Endothelial cell of umbilical vein (primary cell): ENCODE measurements around the gene FHOD3. TPM values are rescaled to one million over a fixed set of nuclear protein-coding genes. Genes with fewer than 3 reads are reported as not detected.

ENCODE experiments used
- BruUV-seq: library from RNA; stranded (reverse); fragments of 400-500 nt; replicated peaks from 2 replicates; lab custom pipeline; 2021; lab: Mats Ljungman, UMichigan
- CTCF ChIA-PET: fragments of 300-600, 350-600 bp; sonication (Branson Sonifier 250); formaldehyde crosslinking; loops from one replicate; lab custom pipeline; 2021; ENCODE audit warnings: antibody characterized with exemption, inconsistent platforms; lab: Charles Lee
- POLR2A ChIA-PET: fragments of 300-600, 350-600 bp; sonication (Branson Sonifier 250); formaldehyde crosslinking; loops from one replicate; lab custom pipeline; 2021; ENCODE audit warnings: antibody characterized with exemption, inconsistent platforms; lab: Charles Lee
- DNase-seq: peaks from one replicate; pipeline ENCODE4 v3.0.0-alpha.2; 2011; ENCODE audit warnings: low read depth, low spot score
- FAIRE-seq: peaks from 2 replicates; lab custom pipeline; 2011; peaks lifted over from hg19 to GRCh38; lab: Jason Lieb, UNC
- H2AFZ ChIP-seq: 2 replicates; pipeline ENCODE4 v1.6.0; 2012; ENCODE audit warnings: low read depth, low read length, control low read depth, inconsistent platforms
- H3K27ac ChIP-seq: 2 replicates; pipeline ENCODE4 v1.5.1; 2011; ENCODE audit warnings: low read depth, mild to moderate bottlenecking, control low read depth, low read length, moderate library complexity; ENCODE audit not compliant: insufficient read depth
- H3K27me3 ChIP-seq, 2 experiments: 2 replicates each; pipeline versions ENCODE4 v1.6.0 to v1.6.1; 2011; ENCODE audit warnings: low read length in 2 of 2, mixed read lengths in 1 of 2; ENCODE audit not compliant: control insufficient read depth in 2 of 2, insufficient read depth in 2 of 2
- H3K36me3 ChIP-seq, 2 experiments: 2 replicates in 1 of 2; 3 replicates in 1 of 2; pipeline ENCODE4 v1.5.1; 2011; ENCODE audit warnings: low read length in 2 of 2, mild to moderate bottlenecking in 1 of 2, moderate library complexity in 1 of 2; ENCODE audit not compliant: control insufficient read depth in 2 of 2, insufficient read depth in 2 of 2; ENCODE audit errors: extremely low read depth in 1 of 2
- H3K4me1 ChIP-seq: 3 replicates; pipeline ENCODE4 v1.5.1; 2011; ENCODE audit warnings: mild to moderate bottlenecking, low read length; ENCODE audit not compliant: control insufficient read depth, insufficient read depth; ENCODE audit errors: extremely low read depth
- H3K4me2 ChIP-seq: 2 replicates; pipeline ENCODE4 v1.6.1; 2011; ENCODE audit warnings: low read length, control low read depth, mixed read lengths; ENCODE audit not compliant: insufficient read depth
- H3K4me3 ChIP-seq, 3 experiments: fragments of 200-600 bp in 1 of 3; sonication (generic), shearing (Covaris generic) in 1 of 3; replicated peaks in 1 of 3; 2 replicates each; pipeline ENCODE4 v1.5.1; 2011 to 2016; ENCODE audit warnings: control low read depth in 3 of 3, low read length in 3 of 3, mild to moderate bottlenecking in 2 of 3, inconsistent platforms in 1 of 3, low read depth in 1 of 3, moderate library complexity in 1 of 3; ENCODE audit not compliant: insufficient read depth in 1 of 3
- H3K79me2 ChIP-seq: 2 replicates; pipeline ENCODE4 v1.6.0; 2012; ENCODE audit warnings: low read length, inconsistent platforms; ENCODE audit not compliant: control insufficient read depth, insufficient read depth
- H3K9ac ChIP-seq: replicated peaks from 2 replicates; pipeline ENCODE3; 2011; ENCODE audit warnings: low read length, control low read depth; ENCODE audit not compliant: insufficient read depth; ENCODE audit errors: extremely low read depth
- H3K9me1 ChIP-seq: replicated peaks from 3 replicates; pipeline ENCODE4 v1.6.0; 2011; ENCODE audit warnings: mild to moderate bottlenecking, low read length; ENCODE audit not compliant: control insufficient read depth, insufficient read depth; ENCODE audit errors: extremely low read depth
- H3K9me3 ChIP-seq: replicated peaks from 2 replicates; pipeline ENCODE4 v1.5.1; 2012; ENCODE audit warnings: low read length, inconsistent platforms; ENCODE audit not compliant: control insufficient read depth, insufficient read depth
- H4K20me1 ChIP-seq: replicated peaks from 2 replicates; pipeline ENCODE3; 2011; ENCODE audit warnings: mild to moderate bottlenecking, low read length; ENCODE audit not compliant: control insufficient read depth, insufficient read depth; ENCODE audit errors: extremely low read depth
- EZH2 ChIP-seq: IDR thresholded peaks from 2 replicates; pipeline ENCODE4 v1.6.1; 2012; ENCODE audit warnings: borderline replicate concordance, low read depth, mild to moderate bottlenecking, moderate library complexity, low read length, inconsistent platforms; ENCODE audit not compliant: severe bottlenecking
- FOS ChIP-seq: IDR thresholded peaks from 2 replicates; pipeline ENCODE4 v1.6.1; 2011; ENCODE audit warnings: mild to moderate bottlenecking, low read length, moderate library complexity, borderline replicate concordance; ENCODE audit not compliant: insufficient read depth
- GATA2 ChIP-seq: IDR thresholded peaks from 2 replicates; pipeline ENCODE4 v1.7.0; 2011; ENCODE audit warnings: low read depth, mild to moderate bottlenecking, moderate library complexity, mixed read lengths, low read length; ENCODE audit not compliant: insufficient read length, insufficient read depth
- JUN ChIP-seq: IDR thresholded peaks from 2 replicates; pipeline ENCODE4 v1.6.1; 2011; ENCODE audit warnings: borderline replicate concordance, low read depth; ENCODE audit not compliant: insufficient read length, insufficient read depth
- MYC ChIP-seq: IDR thresholded peaks from one replicate; pipeline ENCODE4 v1.6.1; 2011; ENCODE audit warnings: mild to moderate bottlenecking, low read depth, low read length
- POLR2A ChIP-seq: IDR thresholded peaks from 2 replicates; pipeline ENCODE4 v1.6.1; 2012; ENCODE audit warnings: low read depth, mild to moderate bottlenecking, control low read depth, low read length
- POLR2AphosphoS5 ChIP-seq: IDR thresholded peaks from 2 replicates; pipeline ENCODE4 v1.6.1; 2012; ENCODE audit warnings: low read depth, mild to moderate bottlenecking, control low read depth, low read length, moderate library complexity; ENCODE audit not compliant: insufficient read depth
- dilution Hi-C: fragments of 300-500 bp; cut with MboI; formaldehyde crosslinking; loops from one replicate; pipeline ENCODE4 v1.15.0; 2019; ENCODE audit warnings: low sequenced_read_pairs; ENCODE audit not compliant: extremely low pct_ligation_motif_present
- intact Hi-C: fragments of 100-400 bp; cut with micrococcal nuclease; formaldehyde crosslinking; loops from one replicate; pipeline ENCODE4 v1.10.0; 2022
- polyA plus RNA-seq, 4 experiments: library from polyadenylated mRNA; depleted of rRNA in 3 of 4; stranded (reverse) in 3 of 4; unstranded in 1 of 4; fragments of >200 nt; gene quantifications; 2 replicates each; pipeline versions ENCODE4 v1.2.1 to v1.2.3, GENCODE V29; 2011 to 2012; ENCODE audit warnings: missing spikeins in 1 of 4
- total RNA-seq: library from RNA; stranded (reverse); gene quantifications from 2 replicates; pipeline ENCODE4 v1.2.3, GENCODE V29; 2021
- TF ChIP-seq, protein P1 (sequence below): IDR thresholded peaks from 2 replicates; pipeline ENCODE4 v1.6.1; 2011; ENCODE audit not compliant: insufficient read depth, insufficient read length
- TF ChIP-seq, protein P2 (sequence below), 2 donors: IDR thresholded peaks; 1 replicate in 1 of 2; 2 replicates in 1 of 2; pipeline ENCODE4 v1.5.1; 2011; ENCODE audit warnings: low read length in 2 of 2, mild to moderate bottlenecking in 2 of 2, moderate library complexity in 2 of 2, control low read depth in 1 of 2, inconsistent platforms in 1 of 2, low read depth in 1 of 2; ENCODE audit not compliant: insufficient read depth in 1 of 2; ENCODE audit errors: extremely low read depth in 1 of 2

Gene FHOD3
- total and polyA plus RNA-seq, 2 donors (not counting 3 experiments of a cell fraction or from before 2014, with no cell fraction given) = 0.06 to 1.5 TPM

GRCh38 chr18:36704156-36704555, 406.6 kb downstream of the FHOD3 start:
- ChIA-PET CTCF (no interaction called here), POLR2A (no interaction called here)
- Histone ChIP-seq H3K4me3 (no peak overlapping the region), H3K27ac (no peak overlapping the region), H2AFZ (no peak overlapping the region), H3K79me2 (no peaks in the 10 kb centered on the region), H3K4me1 (no peaks in the 10 kb centered on the region), H3K4me2 (no peak overlapping the region), H4K20me1 (no peaks in the 10 kb centered on the region), H3K36me3 (no peaks in the 10 kb centered on the region), H3K9me1 (no peaks in the 10 kb centered on the region), H3K9me3 (no peaks in the 10 kb centered on the region), H3K27me3 (no peaks in the 10 kb centered on the region), H3K9ac (no peak overlapping the region)
- TF ChIP-seq, protein P1, sequence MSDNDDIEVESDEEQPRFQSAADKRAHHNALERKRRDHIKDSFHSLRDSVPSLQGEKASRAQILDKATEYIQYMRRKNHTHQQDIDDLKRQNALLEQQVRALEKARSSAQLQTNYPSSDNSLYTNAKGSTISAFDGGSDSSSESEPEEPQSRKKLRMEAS = no peak
- TF ChIP-seq GATA2 = no peak
- no peak for TF ChIP-seq FOS
- dilution Hi-C loops = no loop called here
- intact Hi-C loops = no loop called here
- no TSS peak for BruUV-seq
- no peak for FAIRE-seq
- DNase-seq = no peak

DNA sequence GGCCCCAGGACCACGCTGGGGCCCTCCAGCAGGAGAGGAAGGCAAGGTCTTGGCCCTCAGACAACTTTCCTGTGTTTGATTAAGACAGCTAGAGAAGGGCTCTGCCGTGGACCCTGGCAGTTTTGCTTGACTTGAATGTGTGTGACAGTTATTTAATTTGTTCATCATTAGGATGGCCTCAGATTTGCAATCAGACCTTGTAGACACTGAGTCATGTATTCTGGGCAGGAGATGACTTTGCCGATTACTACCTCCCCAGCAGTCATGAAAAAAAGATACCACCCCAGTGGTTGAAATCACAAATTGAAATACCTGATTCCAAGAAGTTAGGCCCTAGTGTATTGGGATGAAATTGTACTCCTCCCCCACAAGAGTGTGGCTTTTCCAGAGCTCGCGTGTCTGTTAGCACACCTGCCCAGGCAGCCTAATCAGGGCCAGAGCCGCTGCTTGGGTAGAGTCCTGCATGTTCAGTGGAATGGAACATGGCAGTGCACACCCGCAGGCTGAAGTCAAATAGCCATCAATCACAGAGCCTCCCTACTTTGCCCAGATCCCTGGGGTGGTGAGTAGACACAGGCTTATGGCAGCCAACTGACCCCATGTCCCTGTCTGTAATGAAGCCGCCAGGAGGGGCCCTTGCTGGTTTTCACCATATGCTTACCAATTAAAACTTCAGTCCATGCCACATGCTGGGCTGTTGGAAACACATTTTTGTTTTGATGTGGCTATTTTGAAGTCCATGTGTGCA, 408.8 kb downstream of the FHOD3 start:
- ChIA-PET CTCF (interaction anchor here (1.7 kb wide), 1 partner anchor 19 kb away, joined by 4 read pairs; no protein-coding TSS in a partner anchor), POLR2A (no interaction called here)
- Histone ChIP-seq H3K4me3 (no peak overlapping the region), H3K4me2 (no peak overlapping the region), H3K27me3 (peaks cover 0 to 2% of the 10 kb centered on the region in 2 experiments), H3K9ac (no peak overlapping the region), H3K4me1 (no peaks in the 10 kb centered on the region), H3K79me2 (no peaks in the 10 kb centered on the region), H2AFZ (no peak overlapping the region), H3K9me1 (no peaks in the 10 kb centered on the region), H3K27ac (no peak overlapping the region), H4K20me1 (no peaks in the 10 kb centered on the region), H3K36me3 (no peaks in the 10 kb centered on the region), H3K9me3 (no peaks in the 10 kb centered on the region)
- BruUV-seq = no TSS peak
- TF ChIP-seq, protein P2, sequence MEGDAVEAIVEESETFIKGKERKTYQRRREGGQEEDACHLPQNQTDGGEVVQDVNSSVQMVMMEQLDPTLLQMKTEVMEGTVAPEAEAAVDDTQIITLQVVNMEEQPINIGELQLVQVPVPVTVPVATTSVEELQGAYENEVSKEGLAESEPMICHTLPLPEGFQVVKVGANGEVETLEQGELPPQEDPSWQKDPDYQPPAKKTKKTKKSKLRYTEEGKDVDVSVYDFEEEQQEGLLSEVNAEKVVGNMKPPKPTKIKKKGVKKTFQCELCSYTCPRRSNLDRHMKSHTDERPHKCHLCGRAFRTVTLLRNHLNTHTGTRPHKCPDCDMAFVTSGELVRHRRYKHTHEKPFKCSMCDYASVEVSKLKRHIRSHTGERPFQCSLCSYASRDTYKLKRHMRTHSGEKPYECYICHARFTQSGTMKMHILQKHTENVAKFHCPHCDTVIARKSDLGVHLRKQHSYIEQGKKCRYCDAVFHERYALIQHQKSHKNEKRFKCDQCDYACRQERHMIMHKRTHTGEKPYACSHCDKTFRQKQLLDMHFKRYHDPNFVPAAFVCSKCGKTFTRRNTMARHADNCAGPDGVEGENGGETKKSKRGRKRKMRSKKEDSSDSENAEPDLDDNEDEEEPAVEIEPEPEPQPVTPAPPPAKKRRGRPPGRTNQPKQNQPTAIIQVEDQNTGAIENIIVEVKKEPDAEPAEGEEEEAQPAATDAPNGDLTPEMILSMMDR (IDR thresholded peaks at IDR 0.05; ENCODE audit: extremely low read depth in 1 of 2, insufficient read depth in 1 of 2, low read depth in 1 of 2, low read length in 2 of 2) = no peak
- TF ChIP-seq MYC (no peak), POLR2A (no peak), EZH2 (no peak), JUN (no peak), POLR2AphosphoS5 (no peak), FOS (no peak), GATA2 (no peak)
- TF ChIP-seq, protein P1 = no peak
- DNase-seq (no peak), FAIRE-seq (no peak)
- intact Hi-C loops = no loop called here
- dilution Hi-C loops = no loop called here
